Muscle layer of colon (tissue), 2 donors: ENCODE data around the gene RABGAP1L.
"Not testable (repeated sequence)": the region's sequence is repeated elsewhere in the genome, so short reads cannot be mapped to it uniquely, and the experiment has no call there.

Experiments
- H3K27ac ChIP-seq: one replicate; pipeline ENCODE4 v1.7.0; 2013; ENCODE audit warnings: low read depth, mild to moderate bottlenecking, low read length, moderate library complexity
- H3K27me3 ChIP-seq, 2 donors: one replicate each; pipeline ENCODE4 v1.7.0; 2013; ENCODE audit warnings: low read length in 2 of 2, mild to moderate bottlenecking in 2 of 2; ENCODE audit not compliant: insufficient read depth in 2 of 2, control insufficient read depth in 1 of 2
- H3K36me3 ChIP-seq: one replicate; pipeline ENCODE4 v1.7.0; 2013; ENCODE audit warnings: mild to moderate bottlenecking, low read length; ENCODE audit not compliant: insufficient read depth
- H3K4me1 ChIP-seq: one replicate; pipeline ENCODE4 v1.7.0; 2013; ENCODE audit warnings: mild to moderate bottlenecking, low read length; ENCODE audit not compliant: insufficient read depth
- H3K4me3 ChIP-seq, 2 donors: one replicate each; pipeline ENCODE4 v1.7.0; 2013; ENCODE audit warnings: low read length in 2 of 2, low read depth in 1 of 2, mild to moderate bottlenecking in 1 of 2, moderate library complexity in 1 of 2
- H3K9ac ChIP-seq: one replicate; pipeline ENCODE4 v1.7.0; 2013; ENCODE audit warnings: low read length
- H3K9me3 ChIP-seq: one replicate; pipeline ENCODE4 v1.7.0; 2013; ENCODE audit warnings: mild to moderate bottlenecking, low read length
- donor health status: abdominal sarcoma.
- donor health status: Adenocarcinoma of cecum.

RABGAP1L gene

DNA sequence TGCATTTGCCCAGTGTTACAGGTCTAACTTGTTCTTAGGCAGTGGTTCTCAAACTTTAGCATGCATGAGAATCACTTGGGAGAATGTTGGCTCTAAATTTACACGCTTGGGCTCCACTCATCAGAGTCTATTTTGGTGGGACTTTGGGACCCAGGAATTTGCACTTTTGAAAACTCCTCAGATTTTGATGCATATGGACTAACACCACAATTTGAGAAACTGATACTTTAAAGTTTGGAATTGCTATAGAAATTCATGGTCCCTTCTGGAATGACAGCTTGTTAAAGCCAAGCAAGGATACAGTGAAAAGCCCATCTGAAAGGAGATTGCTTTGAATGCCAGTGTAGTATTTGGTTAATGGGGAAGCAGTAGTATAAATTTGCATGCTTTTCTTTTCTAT lies 320.0 kb downstream of the RABGAP1L start:
- Histone ChIP-seq H3K36me3 (no peaks in the 10 kb centered on the region), H3K4me3 (no peak overlapping the region), H3K27me3 (no peaks in the 10 kb centered on the region), H3K27ac (no peak overlapping the region), H3K4me1 (no peaks in the 10 kb centered on the region), H3K9me3 (no peaks in the 10 kb centered on the region), H3K9ac (no peak overlapping the region)

DNA sequence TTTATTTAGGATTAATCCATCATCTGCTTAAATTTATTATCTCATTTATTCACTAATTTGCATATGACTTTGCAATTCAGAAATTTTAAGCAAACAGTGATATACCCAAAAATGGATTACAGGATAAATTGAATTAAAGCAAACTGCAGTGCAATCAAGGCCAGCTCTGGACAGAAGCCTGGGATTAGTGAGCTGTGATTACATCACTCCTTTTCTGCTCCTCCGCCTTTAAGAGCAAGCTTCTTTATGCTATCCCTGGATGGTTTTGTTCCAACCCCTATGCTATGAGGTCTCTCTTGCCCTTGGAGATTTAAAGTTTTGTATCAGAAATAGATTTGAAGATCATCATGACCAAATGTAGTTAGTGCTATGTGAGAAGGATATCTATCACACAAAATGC lies 321.0 kb downstream of the RABGAP1L start:
- no peak overlapping the region for H3K27ac ChIP-seq
- H3K27me3 ChIP-seq, result no peaks in the 10 kb centered on the region
- no peaks in the 10 kb centered on the region for H3K9me3 ChIP-seq
- H3K4me1 ChIP-seq, result no peaks in the 10 kb centered on the region
- H3K36me3 ChIP-seq, result no peaks in the 10 kb centered on the region
- no peak overlapping the region for H3K9ac ChIP-seq
- no peak overlapping the region for H3K4me3 ChIP-seq

DNA sequence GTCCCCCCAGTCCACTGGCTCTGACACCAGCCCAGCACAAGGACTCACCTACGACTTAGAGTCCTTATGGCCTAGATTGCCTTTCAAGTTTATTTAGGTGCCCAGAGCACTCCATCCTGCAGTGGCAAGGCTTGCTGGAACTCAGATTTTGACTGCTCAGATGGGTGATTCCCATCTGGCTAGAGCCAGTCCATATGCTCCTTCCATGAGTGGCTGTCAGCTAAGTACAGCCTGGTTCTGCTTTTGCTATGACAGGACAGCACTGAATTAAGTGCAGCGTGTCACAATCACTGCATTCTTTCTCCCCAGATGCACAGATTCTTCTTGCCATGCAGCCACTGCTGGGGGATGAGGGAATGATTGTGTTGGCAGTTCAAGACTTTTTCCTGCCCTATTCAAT lies 332.3 kb downstream of the RABGAP1L start:
- H3K9me3 ChIP-seq, result no peaks in the 10 kb centered on the region
- no peak overlapping the region for H3K4me3 ChIP-seq
- no peak overlapping the region for H3K9ac ChIP-seq
- H3K4me1 ChIP-seq, result no peaks in the 10 kb centered on the region
- H3K27ac ChIP-seq, result no peak overlapping the region
- H3K27me3 ChIP-seq, result no peaks in the 10 kb centered on the region
- H3K36me3 ChIP-seq, result no peaks in the 10 kb centered on the region

DNA sequence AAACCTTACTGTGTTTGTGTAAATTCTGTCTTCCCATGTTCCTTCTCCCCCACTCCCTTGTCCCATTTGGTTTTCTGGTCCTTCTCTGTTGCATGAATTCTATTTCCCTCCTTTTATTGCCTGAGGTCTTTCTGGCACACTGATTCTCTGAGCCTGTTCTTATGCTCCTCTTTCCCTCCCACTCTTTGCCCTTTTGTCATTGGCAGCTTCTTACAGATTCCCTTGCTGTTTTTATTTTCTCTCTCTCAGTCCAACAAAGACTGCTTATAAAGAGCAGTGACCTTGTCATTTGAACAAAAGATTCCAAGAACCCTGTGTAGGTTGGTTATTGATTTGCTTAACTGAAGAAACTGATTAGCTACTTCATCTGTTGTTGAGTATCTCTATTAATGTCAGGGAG lies 338.2 kb downstream of the RABGAP1L start:
- Histone ChIP-seq H3K9ac (no peak overlapping the region), H3K27ac (no peak overlapping the region), H3K27me3 (no peaks in the 10 kb centered on the region), H3K36me3 (no peaks in the 10 kb centered on the region), H3K4me3 (no peak overlapping the region), H3K4me1 (no peaks in the 10 kb centered on the region), H3K9me3 (no peaks in the 10 kb centered on the region)

DNA sequence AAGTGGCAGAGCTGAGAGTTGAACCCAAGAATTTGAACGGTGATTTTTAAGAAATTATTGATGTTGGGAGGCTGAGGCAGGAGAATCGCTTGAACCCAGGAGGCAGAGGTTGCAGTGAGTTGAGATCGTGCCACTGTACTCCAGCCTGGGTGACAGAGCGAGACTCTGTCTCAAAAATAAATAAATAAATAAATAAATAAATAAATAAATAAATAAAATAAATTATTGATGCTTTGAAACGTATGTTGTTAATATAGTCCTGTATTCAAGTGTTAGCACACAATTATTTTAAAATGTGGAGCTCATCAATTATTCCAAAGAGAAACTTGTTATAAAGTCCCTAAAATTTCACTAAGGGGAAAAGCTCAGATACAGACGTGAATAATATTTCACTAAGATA lies 357.4 kb downstream of the RABGAP1L start:
- H3K27ac ChIP-seq, H3K4me1 ChIP-seq, H3K9ac ChIP-seq: not testable (repeated sequence)

DNA sequence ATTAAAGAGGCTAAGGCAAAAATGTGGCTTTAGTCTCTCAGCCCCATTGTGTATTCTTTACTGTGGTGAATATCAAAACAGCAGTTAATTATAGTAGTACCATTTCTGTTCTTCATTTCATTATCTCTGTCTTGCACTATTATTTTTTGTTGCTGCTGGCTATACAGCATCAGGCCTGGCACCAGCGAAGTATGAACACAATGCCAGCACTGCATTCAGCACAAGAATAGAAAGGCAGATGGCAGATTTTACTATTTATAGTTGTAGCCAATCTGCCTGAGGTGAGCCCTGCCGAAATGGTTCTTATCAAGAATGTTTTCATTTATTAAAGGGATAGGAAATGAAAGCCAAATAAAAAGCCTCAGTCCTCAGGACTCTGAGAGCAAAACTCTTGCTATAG lies 360.5 kb downstream of the RABGAP1L start:
- Histone ChIP-seq H3K9ac (no peak overlapping the region), H3K27me3 (no peaks in the 10 kb centered on the region), H3K36me3 (no peaks in the 10 kb centered on the region), H3K4me3 (no peak overlapping the region), H3K27ac (no peak overlapping the region), H3K4me1 (no peaks in the 10 kb centered on the region), H3K9me3 (no peaks in the 10 kb centered on the region)

More for the DNA sequence above, 357.4 kb downstream of the RABGAP1L start:
- not testable (repeated sequence) for H3K36me3 ChIP-seq, H3K9me3 ChIP-seq, H3K4me3 ChIP-seq, H3K27me3 ChIP-seq

DNA sequence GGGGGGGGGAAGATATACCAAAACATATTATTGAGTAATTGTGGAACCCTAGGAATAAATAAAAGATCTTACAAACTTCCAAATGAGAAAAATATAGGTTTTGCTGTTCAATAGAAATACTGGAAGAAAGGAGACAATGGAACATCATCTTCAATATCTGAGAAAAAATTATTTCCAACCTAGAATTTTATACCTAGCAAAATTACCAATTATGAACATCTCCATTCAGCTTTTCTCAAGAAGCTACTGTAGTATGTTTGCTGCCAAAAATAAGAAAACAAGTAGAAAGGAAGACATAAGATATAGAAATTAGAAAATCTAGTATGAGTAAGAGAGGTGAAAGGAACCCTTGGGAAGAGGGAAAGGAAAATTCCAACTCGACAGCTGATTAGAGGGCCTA lies 372.4 kb downstream of the RABGAP1L start:
- no peak overlapping the region for H3K9ac ChIP-seq
- H3K27me3 ChIP-seq, result no peaks in the 10 kb centered on the region
- no peaks in the 10 kb centered on the region for H3K9me3 ChIP-seq
- H3K36me3 ChIP-seq, result no peaks in the 10 kb centered on the region
- no peaks in the 10 kb centered on the region for H3K4me1 ChIP-seq
- H3K27ac ChIP-seq, result no peak overlapping the region
- no peak overlapping the region for H3K4me3 ChIP-seq

DNA sequence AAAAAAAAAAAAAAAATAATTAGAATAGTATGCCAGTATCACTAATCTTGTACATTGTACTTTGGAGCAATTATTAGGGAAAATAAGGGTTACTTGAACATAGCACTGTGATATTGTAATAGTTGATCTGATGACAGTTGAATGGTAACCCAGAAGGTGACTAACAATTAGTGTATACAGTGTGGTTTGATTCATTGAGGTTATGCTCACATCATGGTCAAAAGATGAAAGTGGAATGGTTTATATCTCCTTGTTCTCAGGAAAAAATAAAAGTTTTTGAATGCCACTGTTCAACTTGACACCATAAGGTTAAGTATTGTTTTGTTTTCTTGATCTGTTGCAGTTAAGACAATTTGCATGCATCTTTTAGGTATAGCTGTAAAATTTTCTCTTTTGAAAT lies 375.5 kb downstream of the RABGAP1L start:
- Histone ChIP-seq H3K27me3 (no peaks in the 10 kb centered on the region), H3K4me1 (no peaks in the 10 kb centered on the region), H3K9ac (no peak overlapping the region), H3K27ac (no peak overlapping the region), H3K9me3 (no peaks in the 10 kb centered on the region), H3K4me3 (no peak overlapping the region), H3K36me3 (no peaks in the 10 kb centered on the region)

DNA sequence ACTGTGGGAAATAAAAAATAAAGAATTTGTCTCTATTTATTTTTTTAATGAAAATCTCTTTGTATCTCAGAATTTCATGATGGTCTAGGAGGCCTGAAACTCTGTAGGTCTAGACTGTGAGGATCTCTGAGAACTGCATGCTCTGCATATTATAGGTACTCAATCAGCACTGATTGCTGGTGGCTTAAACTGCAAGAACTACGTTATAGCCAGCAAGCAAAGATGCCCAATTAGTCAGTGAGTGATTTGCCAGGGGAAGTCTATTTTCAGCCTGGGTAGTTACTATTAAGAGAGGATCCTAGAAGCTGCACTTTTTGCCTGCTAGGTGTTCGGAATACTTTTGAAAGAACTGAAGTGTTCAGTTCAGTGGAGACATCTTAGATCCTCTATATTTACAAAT lies 375.9 kb downstream of the RABGAP1L start:
- Histone ChIP-seq H3K9me3 (no peaks in the 10 kb centered on the region), H3K4me3 (no peak overlapping the region), H3K27ac (no peak overlapping the region), H3K27me3 (no peaks in the 10 kb centered on the region), H3K4me1 (no peaks in the 10 kb centered on the region), H3K9ac (no peak overlapping the region), H3K36me3 (no peaks in the 10 kb centered on the region)

DNA sequence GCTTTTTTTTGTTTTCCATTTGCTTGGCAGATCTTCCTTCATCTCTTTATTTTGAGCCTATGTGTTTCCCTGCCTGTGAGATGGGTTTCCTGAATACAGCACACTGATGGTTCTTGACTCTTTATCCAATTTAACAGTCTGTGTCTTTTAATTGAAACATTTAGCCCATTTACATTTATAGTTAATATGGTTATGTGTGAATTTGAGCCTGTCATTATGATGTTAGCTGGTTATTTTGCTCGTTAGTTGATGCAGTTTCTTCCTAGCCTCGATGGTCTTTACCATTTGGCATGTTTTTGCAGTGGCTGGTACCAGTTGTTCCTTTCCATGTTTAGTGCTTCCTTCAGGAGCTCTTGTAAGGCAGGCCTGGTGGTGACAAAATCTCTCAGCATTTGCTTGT lies 384.1 kb downstream of the RABGAP1L start:
- not testable (repeated sequence) for H3K4me3 ChIP-seq, H3K4me1 ChIP-seq, H3K9me3 ChIP-seq, H3K27me3 ChIP-seq, H3K9ac ChIP-seq, H3K27ac ChIP-seq, H3K36me3 ChIP-seq

DNA sequence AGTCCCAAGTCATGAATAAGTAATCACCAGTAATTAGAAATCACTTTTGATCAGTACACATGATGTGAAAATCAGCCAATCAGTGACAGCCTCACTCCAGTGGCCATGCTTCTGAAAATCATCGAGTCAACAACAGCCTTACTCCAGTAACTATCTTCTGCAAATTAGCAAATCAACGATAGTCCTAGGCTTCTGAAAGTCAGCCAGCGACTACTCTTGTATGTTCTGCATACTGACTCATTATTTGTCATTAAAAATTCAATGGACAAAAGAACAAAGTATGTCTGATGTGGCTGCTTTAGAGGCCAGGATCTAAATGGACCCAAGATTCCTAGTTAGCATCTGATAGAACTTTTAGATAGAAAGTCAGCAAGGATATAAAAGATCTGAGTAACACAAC lies 391.0 kb downstream of the RABGAP1L start:
- H3K36me3 ChIP-seq, result no peaks in the 10 kb centered on the region
- H3K27ac ChIP-seq, result no peak overlapping the region
- H3K9ac ChIP-seq, result no peak overlapping the region
- no peaks in the 10 kb centered on the region for H3K27me3 ChIP-seq
- no peak overlapping the region for H3K4me3 ChIP-seq
- H3K9me3 ChIP-seq, result no peaks in the 10 kb centered on the region
- H3K4me1 ChIP-seq, result no peaks in the 10 kb centered on the region

DNA sequence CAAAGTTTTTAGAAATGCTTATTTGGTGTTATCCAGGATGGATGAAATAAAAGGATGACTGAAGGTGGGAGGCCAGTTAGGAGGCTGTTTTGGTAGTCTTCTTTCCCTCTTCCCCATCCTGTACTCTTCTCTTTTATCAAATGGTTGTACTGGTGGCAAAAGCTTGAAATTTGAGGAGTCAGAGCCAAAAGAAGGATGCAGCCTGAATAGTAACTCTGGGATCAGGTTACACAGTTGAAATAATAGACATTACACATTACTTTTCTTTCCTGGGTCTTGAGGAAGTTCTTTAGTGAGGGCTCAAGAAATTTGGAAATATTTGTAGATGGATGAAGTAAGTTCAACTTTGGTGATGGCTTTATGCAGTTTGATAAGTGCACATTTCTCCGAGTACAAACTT lies 397.1 kb downstream of the RABGAP1L start:
- H3K9me3 ChIP-seq, result no peaks in the 10 kb centered on the region
- H3K9ac ChIP-seq, result no peak overlapping the region
- no peaks in the 10 kb centered on the region for H3K4me1 ChIP-seq
- no peak overlapping the region for H3K4me3 ChIP-seq
- H3K27me3 ChIP-seq, result no peaks in the 10 kb centered on the region
- no peaks in the 10 kb centered on the region for H3K36me3 ChIP-seq
- no peak overlapping the region for H3K27ac ChIP-seq
